ENCODE data around the gene UBE2D2. TPM values are rescaled to one million over a fixed set of nuclear protein-coding genes. Genes with fewer than 3 reads are reported as not detected.
A peak's percentile ranks its signal among the peaks of the same experiment; 100 is the strongest.

UBE2D2 gene
- total RNA-seq, 2 experiments from 2014 or later, result 145 to 239 TPM

DNA sequence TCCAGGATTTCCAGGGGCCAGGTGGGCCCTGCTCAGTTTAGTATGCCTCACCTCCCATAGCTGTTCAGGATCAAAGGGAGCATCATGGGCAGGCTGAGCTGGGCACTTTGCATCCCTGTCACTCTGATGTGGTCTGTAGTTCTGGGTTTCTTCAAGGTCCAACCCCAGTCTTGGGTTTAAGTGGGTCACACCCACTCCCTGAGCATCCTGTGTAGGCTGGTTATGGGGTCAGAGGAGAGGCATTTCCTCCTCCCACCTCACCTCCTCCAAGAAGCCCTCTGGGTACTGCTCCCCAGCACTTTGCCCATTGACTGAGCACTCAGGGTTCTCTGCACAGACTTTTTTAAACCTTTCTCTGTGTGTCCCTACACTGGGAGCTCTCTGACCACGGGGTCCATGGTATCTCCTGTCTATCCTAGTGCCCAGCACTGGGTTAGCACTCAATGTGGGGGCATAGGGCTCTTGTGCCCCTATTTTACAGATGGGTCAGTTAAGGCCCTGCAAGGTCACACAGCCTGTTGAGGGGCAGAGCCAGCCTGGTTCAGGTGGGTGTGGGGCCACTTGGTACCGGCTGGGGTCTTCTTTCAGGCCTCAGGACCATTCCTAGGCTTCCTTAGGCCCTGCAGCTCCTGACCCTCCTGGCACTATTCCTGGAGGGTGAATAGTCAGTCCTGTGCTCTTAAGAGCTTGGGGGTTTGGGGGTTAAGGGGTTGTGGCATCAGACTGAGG is 106.0 kb downstream of the UBE2D2 start:
- intact Hi-C loops (cut with micrococcal nuclease; ENCODE audit: unreplicated experiment), result no loop called here
- Histone ChIP-seq H3K4me3 (ENCODE audit: low read depth, low read length, poor library complexity, severe bottlenecking) (peak overlapping the region; percentile 74), H3K4me2 (ENCODE audit: low read length) (peak overlapping the region; percentile 94), H3K79me2 (ENCODE audit: insufficient read depth, low read depth, low read length) (peaks cover 85% of the 10 kb centered on the region), H3K36me3 (ENCODE audit: insufficient read depth, low read length) (peaks cover 12% of the 10 kb centered on the region; the same call in 1 of the 2 replicates), H2AFZ (ENCODE audit: low read length) (no peak overlapping the region), H4K20me1 (ENCODE audit: insufficient read depth, low read length) (no peaks in the 10 kb centered on the region), H3K9me3 (ENCODE audit: low read length) (no peaks in the 10 kb centered on the region), H3K27ac (ENCODE audit: low read depth, low read length, poor library complexity, severe bottlenecking) (peak overlapping the region; percentile 99), H3K4me1 (ENCODE audit: insufficient read depth, low read length, poor library complexity, severe bottlenecking) (peaks cover 89% of the 10 kb centered on the region), H3K9me2 (ENCODE audit: insufficient read depth, low read length) (no peaks in the 10 kb centered on the region)
- BruUV-seq (replicated peaks), result TSS peak; percentile 50
- TF ChIP-seq EZH2phosphoT487 (IDR thresholded peaks at IDR 0.05; ENCODE audit: borderline replicate concordance, low read depth, low read length), result no peak
- TF ChIP-seq, protein P1, sequence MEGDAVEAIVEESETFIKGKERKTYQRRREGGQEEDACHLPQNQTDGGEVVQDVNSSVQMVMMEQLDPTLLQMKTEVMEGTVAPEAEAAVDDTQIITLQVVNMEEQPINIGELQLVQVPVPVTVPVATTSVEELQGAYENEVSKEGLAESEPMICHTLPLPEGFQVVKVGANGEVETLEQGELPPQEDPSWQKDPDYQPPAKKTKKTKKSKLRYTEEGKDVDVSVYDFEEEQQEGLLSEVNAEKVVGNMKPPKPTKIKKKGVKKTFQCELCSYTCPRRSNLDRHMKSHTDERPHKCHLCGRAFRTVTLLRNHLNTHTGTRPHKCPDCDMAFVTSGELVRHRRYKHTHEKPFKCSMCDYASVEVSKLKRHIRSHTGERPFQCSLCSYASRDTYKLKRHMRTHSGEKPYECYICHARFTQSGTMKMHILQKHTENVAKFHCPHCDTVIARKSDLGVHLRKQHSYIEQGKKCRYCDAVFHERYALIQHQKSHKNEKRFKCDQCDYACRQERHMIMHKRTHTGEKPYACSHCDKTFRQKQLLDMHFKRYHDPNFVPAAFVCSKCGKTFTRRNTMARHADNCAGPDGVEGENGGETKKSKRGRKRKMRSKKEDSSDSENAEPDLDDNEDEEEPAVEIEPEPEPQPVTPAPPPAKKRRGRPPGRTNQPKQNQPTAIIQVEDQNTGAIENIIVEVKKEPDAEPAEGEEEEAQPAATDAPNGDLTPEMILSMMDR (conservative IDR thresholded peaks at IDR 0.05; ENCODE audit: low read length), result no peak
- ChIA-PET POLR2A (interaction anchor here (0.6 to 6.6 kb wide), 6 partner anchors 10 to 1124 kb away, joined by 3 to 73 read pairs (median 3); partner anchors contain the start of gene CXXC5), CTCF (ENCODE audit: unreplicated experiment) (interaction anchor here (0.9 to 2.2 kb wide), 3 partner anchors 14 to 33 kb away, joined by 3 to 7 read pairs (median 4); no protein-coding TSS in a partner anchor)
- peak; percentile 59 for DNase-seq (ENCODE audit: low spot score)

DNA sequence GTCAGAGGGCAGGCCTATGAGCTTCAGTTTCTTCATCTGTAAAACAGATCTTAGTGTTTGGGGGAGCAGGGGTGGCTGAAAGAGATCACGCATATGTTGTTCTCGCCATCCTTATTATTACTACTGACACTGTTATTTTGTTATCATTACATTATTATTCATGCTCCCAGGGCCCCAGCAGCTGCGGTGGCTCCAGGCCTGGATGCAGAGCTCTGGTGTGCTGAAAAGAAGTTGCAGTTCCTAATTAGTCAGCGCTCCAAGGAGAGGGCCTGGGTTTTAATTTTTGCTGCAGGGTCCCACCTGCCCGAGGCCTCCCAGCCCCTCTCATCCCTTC is 106.6 kb downstream of the UBE2D2 start:
- peak overlapping the region; percentile 94 for H3K4me2 ChIP-seq (ENCODE audit: low read length)
- H3K4me1 ChIP-seq (ENCODE audit: insufficient read depth, low read length, poor library complexity, severe bottlenecking), result peaks cover 89% of the 10 kb centered on the region
- no peaks in the 10 kb centered on the region for H3K9me3 ChIP-seq (ENCODE audit: low read length)
- DNase-seq (ENCODE audit: low spot score), result no peak
- intact Hi-C loops (cut with micrococcal nuclease; ENCODE audit: unreplicated experiment), result no loop called here
- peaks cover 85% of the 10 kb centered on the region for H3K79me2 ChIP-seq (ENCODE audit: insufficient read depth, low read depth, low read length)
- CTCF ChIA-PET (ENCODE audit: unreplicated experiment), result interaction anchor here (1.0 to 2.2 kb wide), 2 partner anchors 29 to 33 kb away, joined by 4 to 7 read pairs; no protein-coding TSS in a partner anchor
- no peaks in the 10 kb centered on the region for H3K9me2 ChIP-seq (ENCODE audit: insufficient read depth, low read length)
- H3K4me3 ChIP-seq (ENCODE audit: low read depth, low read length, poor library complexity, severe bottlenecking), result peak overlapping the region; percentile 74
- POLR2A ChIA-PET, result interaction anchor here (0.6 to 6.6 kb wide), 6 partner anchors 10 to 1125 kb away, joined by 3 to 73 read pairs (median 3); partner anchors contain the start of gene CXXC5
- H4K20me1 ChIP-seq (ENCODE audit: insufficient read depth, low read length), result no peaks in the 10 kb centered on the region
- H3K36me3 ChIP-seq (ENCODE audit: insufficient read depth, low read length), result peaks cover 15% of the 10 kb centered on the region; the same call in 1 of the 2 replicates
- TF ChIP-seq, protein P1 (conservative IDR thresholded peaks at IDR 0.05; ENCODE audit: low read length), result no peak
- no peak for TF ChIP-seq EZH2phosphoT487 (IDR thresholded peaks at IDR 0.05; ENCODE audit: borderline replicate concordance, low read depth, low read length)
- no TSS peak for BruUV-seq (replicated peaks)
- peak overlapping the region; percentile 99 for H3K27ac ChIP-seq (ENCODE audit: low read depth, low read length, poor library complexity, severe bottlenecking)
- H2AFZ ChIP-seq (ENCODE audit: low read length), result no peak overlapping the region
